ENCODE data around the gene POP4.

Gene POP4

GRCh38 chr19:29587518-29587986 is 18.5 kb upstream of the POP4 start:
- DNase-seq (ENCODE audit: low read depth) = peak; percentile 37
- H3K4me3 ChIP-seq (ENCODE audit: low read depth, low read length) = no peak overlapping the region
- no peak for TF ChIP-seq CTCF (IDR thresholded peaks at IDR 0.05; ENCODE audit: low read depth, low read length, missing control alignments)

- TF ChIP-seq CTCF (IDR thresholded peaks at IDR 0.05; ENCODE audit: low read depth, low read length, missing control alignments) = no peak
- no peak for DNase-seq (ENCODE audit: low read depth)
- no peak overlapping the region for H3K4me3 ChIP-seq (ENCODE audit: low read depth, low read length)
These were observed 18.0 kb upstream of the POP4 start for GRCh38 chr19:29588095-29588494.

GRCh38 chr19:29590278-29590677 is 15.8 kb upstream of the POP4 start:
- no peak for TF ChIP-seq CTCF (IDR thresholded peaks at IDR 0.05; ENCODE audit: low read depth, low read length, missing control alignments)
- no peak for DNase-seq (ENCODE audit: low read depth)
- H3K4me3 ChIP-seq (ENCODE audit: low read depth, low read length) = no peak overlapping the region

GRCh38 chr19:29591670-29592069 is 14.4 kb upstream of the POP4 start:
- no peak for DNase-seq (ENCODE audit: low read depth)
- no peak overlapping the region for H3K4me3 ChIP-seq (ENCODE audit: low read depth, low read length)
- no peak for TF ChIP-seq CTCF (IDR thresholded peaks at IDR 0.05; ENCODE audit: low read depth, low read length, missing control alignments)

GRCh38 chr19:29593869-29594268 is 12.2 kb upstream of the POP4 start:
- DNase-seq (ENCODE audit: low read depth) = no peak
- no peak overlapping the region for H3K4me3 ChIP-seq (ENCODE audit: low read depth, low read length)
- no peak for TF ChIP-seq CTCF (IDR thresholded peaks at IDR 0.05; ENCODE audit: low read depth, low read length, missing control alignments)

GRCh38 chr19:29596080-29596727 is 9.9 kb upstream of the POP4 start:
- H3K4me3 ChIP-seq (ENCODE audit: low read depth, low read length) = no peak overlapping the region
- no peak for TF ChIP-seq CTCF (IDR thresholded peaks at IDR 0.05; ENCODE audit: low read depth, low read length, missing control alignments)
- DNase-seq (ENCODE audit: low read depth) = no peak

- TF ChIP-seq CTCF (IDR thresholded peaks at IDR 0.05; ENCODE audit: low read depth, low read length, missing control alignments) = peak; percentile 25
- no peak for DNase-seq (ENCODE audit: low read depth)
These were observed 9.1 kb upstream of the POP4 start for GRCh38 chr19:29596885-29597525.

More at GRCh38 chr19:29596885-29597525, 9.1 kb upstream of the POP4 start:
- no peak overlapping the region for H3K4me3 ChIP-seq (ENCODE audit: low read depth, low read length)
